K562 (cell line): ENCODE data around the gene C5orf22. TPM values are rescaled to one million over a fixed set of nuclear protein-coding genes. Genes with fewer than 3 reads are reported as not detected.

Experiments
- ARID3A ChIP-seq: IDR thresholded peaks from 2 replicates; pipeline ENCODE4 v1.6.1; 2012; ENCODE audit warnings: low read depth, low read length, improper control_type of control experiment, borderline replicate concordance
- ATF3 ChIP-seq, 2 experiments: fragments of 450-650 bp in 1 of 2; sonication (generic) in 1 of 2; formaldehyde crosslinking in 1 of 2; IDR thresholded peaks in 1 of 2; conservative IDR thresholded peaks in 1 of 2; 2 replicates each; pipeline versions ENCODE4 v1.6.1 to v1.8.1; 2016 to 2023; ENCODE audit warnings: mild to moderate bottlenecking in 2 of 2, moderate library complexity in 2 of 2, inconsistent platforms in 1 of 2, missing genetic modification reagents in 1 of 2
- DPF2 ChIP-seq: fragments of 450-650 bp; IDR thresholded peaks from 2 replicates; pipeline ENCODE4 v1.6.1; 2016
- ELF4 ChIP-seq: fragments of 450-650 bp; formaldehyde crosslinking; IDR thresholded peaks from 2 replicates; pipeline ENCODE4 v1.4.0; 2022; ENCODE audit warnings: missing genetic modification characterization
- MNT ChIP-seq, 2 experiments: fragments of 450-650 bp; conservative IDR thresholded peaks; 2 replicates each; pipeline ENCODE4 v1.6.1; 2017; ENCODE audit warnings: mild to moderate bottlenecking in 2 of 2, moderate library complexity in 2 of 2
- NCOR1 ChIP-seq: fragments of 450-650 bp; IDR thresholded peaks from 2 replicates; pipeline ENCODE4 v1.6.1; 2016; ENCODE audit warnings: mild to moderate bottlenecking, moderate library complexity
- NR2F6 ChIP-seq: fragments of 450-650 bp; formaldehyde crosslinking; IDR thresholded peaks from 2 replicates; pipeline ENCODE4 v1.4.0; 2020; ENCODE audit warnings: mild to moderate bottlenecking
- PYGO2 ChIP-seq: fragments of 450-650 bp; IDR thresholded peaks from 2 replicates; pipeline ENCODE4 v1.6.1; 2016; ENCODE audit warnings: mild to moderate bottlenecking, missing genetic modification characterization, moderate library complexity, missing compliant biosample characterization
- RAD51 ChIP-seq: fragments of 450-650 bp; IDR thresholded peaks from 2 replicates; pipeline ENCODE4 v1.7.1; 2016; ENCODE audit warnings: low read depth, mild to moderate bottlenecking, borderline replicate concordance
- RFX1 ChIP-seq: fragments of 450-650 bp; IDR thresholded peaks from 2 replicates; pipeline ENCODE4 v1.6.1; 2016; ENCODE audit warnings: mild to moderate bottlenecking, moderate library complexity
- SMAD3 ChIP-seq: fragments of 450-650 bp; formaldehyde crosslinking; conservative IDR thresholded peaks from 2 replicates; pipeline ENCODE4 v1.4.0; 2020; ENCODE audit warnings: mild to moderate bottlenecking
- ZFP36 ChIP-seq: fragments of 150-350 bp; IDR thresholded peaks from 2 replicates; pipeline ENCODE4 v1.6.1; 2018; ENCODE audit warnings: low read length, low read depth; ENCODE audit not compliant: partially characterized antibody
- ZFP91 ChIP-seq: sonication (generic); formaldehyde crosslinking; IDR thresholded peaks from 2 replicates; pipeline ENCODE4 v1.8.0; 2022; ENCODE audit warnings: mild to moderate bottlenecking, missing genetic modification reagents
- ZFX ChIP-seq: sonication (generic); formaldehyde crosslinking; IDR thresholded peaks from 2 replicates; pipeline ENCODE4 v1.8.0; 2022; ENCODE audit warnings: mild to moderate bottlenecking, missing genetic modification reagents, moderate library complexity
- ZNF124 ChIP-seq: sonication (generic); formaldehyde crosslinking; IDR thresholded peaks from 2 replicates; pipeline ENCODE4 v1.8.1; 2022; ENCODE audit warnings: missing genetic modification reagents
- ZNF512 ChIP-seq: IDR thresholded peaks from 2 replicates; pipeline ENCODE4 v1.6.1; 2016; ENCODE audit warnings: missing genetic modification characterization, missing compliant biosample characterization
- ZNF717 ChIP-seq: fragments of 250-450 bp; sonication (Bioruptor Pico); IDR thresholded peaks from 2 replicates; pipeline ENCODE4 v1.5.0; 2021
- polyA plus RNA-seq, 8 experiments: library from polyadenylated mRNA; depleted of rRNA in 4 of 8; stranded (reverse) in 5 of 8; unstranded in 3 of 8; fragments of >200 nt; fragmentation: Nextera tagmentation in 2 of 8; fragmentation: Illumina TruSeq in 1 of 8; extraction: Ambion mirVana in 2 of 8; extraction: Trizol in 1 of 8; gene quantifications; 2 replicates each; pipeline versions ENCODE4 v1.2.1 to v1.2.3, GENCODE V29; 2011 to 2014; ENCODE audit warnings: inconsistent platforms in 1 of 8, missing spikeins in 1 of 8
- total RNA-seq, 7 experiments: library from RNA; depleted of rRNA in 6 of 7; stranded (reverse); fragments of >200 nt in 6 of 7; fragmentation: Illumina TruSeq in 2 of 7; extraction: Trizol in 2 of 7; gene quantifications; 2 replicates each; pipeline versions ENCODE4 v1.2.1 to v1.2.3, GENCODE V29; 2011 to 2021; ENCODE audit warnings: low replicate concordance in 1 of 7

Gene C5orf22
- total and polyA plus RNA-seq, 9 of the 15 experiments (the other 6 are each of a cell fraction or from before 2014, with no cell fraction given) = 22.7 to 56.7 (median 39.3) TPM

GRCh38 chr5:31530541-31531265 is 1.4 kb upstream of the C5orf22 start (continued):
- TF ChIP-seq ZNF512 (tag) (no peak), NCOR1 (no peak), PYGO2 (tag) (no peak), ZFP36 (peak; percentile 86), SMAD3 (CRISPR knock-in tag) (no peak), ZNF717 (CRISPR knock-in tag) (no peak), ZFP91 (CRISPR knock-in tag) (no peak), NR2F6 (CRISPR knock-in tag) (no peak), ZNF124 (CRISPR knock-in tag) (no peak), MNT (conservative IDR thresholded peaks at IDR 0.05) (no peak), ARID3A (no peak), DPF2 (peak; percentile 40; the same call in 1 of the 2 replicates), ATF3 (IDR thresholded peaks at IDR 0.05) (no peak), ATF3 (CRISPR knock-in tag; conservative IDR thresholded peaks at IDR 0.05) (no peak), ZFX (CRISPR knock-in tag) (no peak), RFX1 (no peak), ELF4 (CRISPR knock-in tag) (no peak), RAD51 (no peak)
